Esophagus squamous epithelium (tissue), 4 donors: ENCODE results near the gene SRD5A3.

Experiments
- POLR2A ChIP-seq, 4 donors: fragments of 450-650 bp; IDR thresholded peaks; one replicate each; pipeline ENCODE4 v1.6.1; 2017; ENCODE audit warnings: antibody characterized with exemption in 4 of 4, mild to moderate bottlenecking in 4 of 4, moderate library complexity in 3 of 4
- TF ChIP-seq, protein P1 (sequence below), 6 experiments: fragments of 450-650 bp in 4 of 6; fragments of 200-600 bp in 2 of 6; sonication (generic) in 2 of 6; IDR thresholded peaks; one replicate each; pipeline ENCODE4 v1.5.1; 2016 to 2019; ENCODE audit warnings: antibody characterized with exemption in 6 of 6, mild to moderate bottlenecking in 4 of 6, moderate library complexity in 4 of 6

DNA sequence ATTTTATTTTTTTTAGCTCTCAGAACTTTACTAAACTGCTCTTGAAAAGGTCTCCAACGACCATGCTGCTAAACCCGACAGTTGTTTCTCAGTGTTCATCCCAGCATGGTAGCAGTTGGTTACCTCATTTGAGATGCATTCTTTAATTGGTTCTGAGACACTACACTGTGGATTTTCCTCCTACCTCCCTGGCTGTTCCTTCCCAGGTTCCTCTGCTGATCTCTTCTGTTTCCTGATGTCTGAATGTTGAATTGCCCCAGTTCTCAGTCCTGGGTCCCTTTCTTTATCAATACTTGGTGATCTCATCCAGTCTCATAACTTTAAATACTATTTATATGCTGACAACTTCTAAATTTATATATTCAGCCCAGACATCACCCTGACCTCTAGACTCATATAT is 30.7 kb downstream of the SRD5A3 start:
- TF ChIP-seq, protein P1, sequence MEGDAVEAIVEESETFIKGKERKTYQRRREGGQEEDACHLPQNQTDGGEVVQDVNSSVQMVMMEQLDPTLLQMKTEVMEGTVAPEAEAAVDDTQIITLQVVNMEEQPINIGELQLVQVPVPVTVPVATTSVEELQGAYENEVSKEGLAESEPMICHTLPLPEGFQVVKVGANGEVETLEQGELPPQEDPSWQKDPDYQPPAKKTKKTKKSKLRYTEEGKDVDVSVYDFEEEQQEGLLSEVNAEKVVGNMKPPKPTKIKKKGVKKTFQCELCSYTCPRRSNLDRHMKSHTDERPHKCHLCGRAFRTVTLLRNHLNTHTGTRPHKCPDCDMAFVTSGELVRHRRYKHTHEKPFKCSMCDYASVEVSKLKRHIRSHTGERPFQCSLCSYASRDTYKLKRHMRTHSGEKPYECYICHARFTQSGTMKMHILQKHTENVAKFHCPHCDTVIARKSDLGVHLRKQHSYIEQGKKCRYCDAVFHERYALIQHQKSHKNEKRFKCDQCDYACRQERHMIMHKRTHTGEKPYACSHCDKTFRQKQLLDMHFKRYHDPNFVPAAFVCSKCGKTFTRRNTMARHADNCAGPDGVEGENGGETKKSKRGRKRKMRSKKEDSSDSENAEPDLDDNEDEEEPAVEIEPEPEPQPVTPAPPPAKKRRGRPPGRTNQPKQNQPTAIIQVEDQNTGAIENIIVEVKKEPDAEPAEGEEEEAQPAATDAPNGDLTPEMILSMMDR (IDR thresholded peaks at IDR 0.05), result no peak
- no peak for TF ChIP-seq POLR2A (IDR thresholded peaks at IDR 0.05)
